GM12892 (cell line): ENCODE results near the gene JOSD1.

Experiments
- POLR2A ChIP-seq: IDR thresholded peaks from 2 replicates; pipeline ENCODE4 v1.6.1; 2011; ENCODE audit warnings: low read depth, low read length, control low read depth
- POLR2AphosphoS5 ChIP-seq: IDR thresholded peaks from 2 replicates; pipeline ENCODE4 v1.6.1; 2011; ENCODE audit warnings: low read depth, low read length, control low read depth

DNA sequence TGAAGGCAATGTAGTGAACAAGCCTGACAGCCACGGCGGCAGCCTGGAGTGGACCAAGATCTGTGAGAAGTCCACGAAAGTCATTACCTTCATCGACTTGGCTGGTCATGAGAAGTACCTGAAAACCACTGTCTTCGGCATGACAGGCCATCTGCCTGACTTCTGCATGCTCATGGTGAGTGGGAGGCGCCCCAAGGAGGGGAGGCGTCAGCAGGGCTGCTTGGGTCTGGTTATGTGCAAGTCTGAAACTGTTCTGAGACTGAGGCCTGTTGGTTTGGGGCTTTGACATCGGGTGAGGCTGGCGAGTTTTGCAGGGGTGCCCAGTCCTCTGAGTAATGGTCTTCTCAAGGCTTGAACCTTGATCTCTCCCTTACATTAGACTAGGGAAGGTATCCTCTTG lies 16.1 kb upstream of the JOSD1 start:
- TF ChIP-seq POLR2A = no peak
- TF ChIP-seq POLR2AphosphoS5 = no peak
